Subcutaneous abdominal adipose tissue (tissue), 5 donors: ENCODE measurements around the gene ROBO2.
"Not testable (repeated sequence)": the region's sequence is repeated elsewhere in the genome, so short reads cannot be mapped to it uniquely, and the experiment has no call there.

ENCODE experiments used
- H3K27ac ChIP-seq: one replicate; pipeline ENCODE4 v1.7.0; 2013; ENCODE audit warnings: low read depth, mild to moderate bottlenecking, inconsistent platforms, low read length, moderate library complexity
- H3K27me3 ChIP-seq, 5 donors: one replicate each; pipeline ENCODE4 v1.7.0; 2013; ENCODE audit warnings: low read length in 5 of 5, inconsistent platforms in 1 of 5; ENCODE audit not compliant: control insufficient read depth in 5 of 5, insufficient read depth in 4 of 5
- H3K36me3 ChIP-seq, 5 donors: one replicate each; pipeline ENCODE4 v1.7.0; 2013; ENCODE audit warnings: low read length in 5 of 5; ENCODE audit not compliant: control insufficient read depth in 5 of 5, insufficient read depth in 5 of 5
- H3K4me1 ChIP-seq, 5 donors: one replicate each; pipeline ENCODE4 v1.7.0; 2013; ENCODE audit warnings: low read length in 5 of 5, mild to moderate bottlenecking in 3 of 5, moderate library complexity in 1 of 5; ENCODE audit not compliant: control insufficient read depth in 5 of 5, insufficient read depth in 5 of 5
- H3K4me3 ChIP-seq, 5 donors: one replicate each; pipeline ENCODE4 v1.7.0; 2013; ENCODE audit warnings: low read length in 5 of 5, low read depth in 1 of 5
- H3K9ac ChIP-seq, 5 donors: one replicate each; pipeline ENCODE4 v1.7.0; 2013; ENCODE audit warnings: low read length in 5 of 5, mild to moderate bottlenecking in 4 of 5, moderate library complexity in 3 of 5
- H3K9me3 ChIP-seq, 5 donors: one replicate each; pipeline ENCODE4 v1.7.0; 2013; ENCODE audit warnings: low read length in 5 of 5; ENCODE audit not compliant: control insufficient read depth in 5 of 5
- donor health status: healthy.
- donor health status: healthy.
- donor health status: healthy.
- donor health status: healthy.
- donor health status: healthy.

Gene ROBO2

DNA sequence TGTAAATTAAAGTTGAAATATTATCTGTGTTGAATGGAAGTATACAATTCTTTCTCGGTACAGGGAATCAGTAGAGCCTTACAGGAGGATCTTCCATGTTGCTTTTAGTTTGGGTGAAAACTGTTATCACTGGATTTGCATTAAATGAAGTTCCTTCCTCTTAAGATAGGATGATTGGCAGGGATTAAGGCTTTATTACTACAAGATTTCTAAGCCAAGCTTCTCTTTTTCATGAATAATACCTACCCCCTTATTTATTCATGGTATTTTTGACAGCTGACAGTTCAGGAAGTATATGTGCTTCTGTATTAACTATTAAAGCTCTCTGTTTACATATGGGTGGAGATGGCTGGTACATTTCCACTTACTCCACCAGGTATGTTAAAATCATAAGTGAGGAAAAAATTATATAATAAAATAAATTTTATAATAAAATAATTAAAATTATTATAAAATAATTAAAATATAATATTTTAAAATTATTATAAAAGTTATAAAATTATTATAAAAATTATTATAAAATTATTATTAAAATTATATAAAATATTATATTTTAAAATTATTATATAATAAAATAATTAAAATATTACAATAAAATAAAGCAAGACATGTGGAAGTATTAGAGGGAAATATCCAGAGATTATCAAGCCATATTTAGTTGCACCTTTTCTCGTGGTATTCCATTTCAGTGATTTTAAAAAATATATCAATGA, 332.9 kb downstream of the ROBO2 start:
- Histone ChIP-seq H3K4me3 (no peak overlapping the region), H3K4me1 (no peaks in the 10 kb centered on the region), H3K9ac (no peak overlapping the region), H3K9me3 (no peaks in the 10 kb centered on the region), H3K36me3 (no peaks in the 10 kb centered on the region), H3K27me3 (no peaks in the 10 kb centered on the region), H3K27ac (no peak overlapping the region)

DNA sequence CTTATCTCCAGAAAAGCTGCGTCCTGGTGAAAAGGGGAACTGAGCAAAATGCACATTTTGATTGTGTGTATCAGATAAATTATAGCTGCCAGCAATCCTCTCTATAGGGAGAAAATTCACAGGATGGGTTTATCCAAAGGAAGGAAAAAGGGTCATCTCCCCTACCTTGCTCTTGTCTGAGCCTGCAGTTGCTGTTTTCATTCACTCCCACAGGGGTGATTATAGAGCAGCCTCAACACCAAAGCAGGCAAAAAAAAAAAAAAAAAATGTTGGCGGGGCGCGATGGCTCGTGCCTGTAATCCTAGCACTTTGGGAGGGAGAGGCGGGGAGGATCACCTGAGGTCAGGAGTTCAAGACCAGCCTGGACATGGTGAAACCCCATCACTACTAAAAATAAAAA, 333.7 kb downstream of the ROBO2 start:
- Histone ChIP-seq H3K27ac (no peak overlapping the region), H3K9me3 (no peaks in the 10 kb centered on the region), H3K36me3 (no peaks in the 10 kb centered on the region), H3K27me3 (no peaks in the 10 kb centered on the region), H3K4me3 (no peak overlapping the region), H3K9ac (no peak overlapping the region), H3K4me1 (no peaks in the 10 kb centered on the region)

DNA sequence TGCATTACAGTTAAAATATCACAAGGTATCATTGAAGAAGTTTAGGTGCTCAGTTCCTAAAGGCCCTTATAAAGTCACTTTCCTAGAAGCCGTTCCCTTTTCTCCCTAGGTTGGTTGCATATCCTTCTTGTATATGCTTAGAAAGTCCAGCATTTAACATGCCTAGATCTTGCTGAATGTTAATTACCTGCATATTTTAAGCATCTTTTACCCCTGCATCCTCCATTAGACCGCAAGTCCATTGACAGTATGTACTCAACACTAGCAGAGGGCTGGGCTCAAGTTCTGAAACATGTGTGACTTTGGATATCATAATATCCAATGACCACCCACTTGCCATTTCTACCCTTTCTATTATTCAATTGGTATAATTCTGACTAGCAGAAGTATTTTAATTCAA, 336.6 kb downstream of the ROBO2 start:
- H3K27ac ChIP-seq: no peak overlapping the region
- H3K36me3 ChIP-seq: no peaks in the 10 kb centered on the region
- no peaks in the 10 kb centered on the region for H3K4me1 ChIP-seq
- H3K9me3 ChIP-seq: no peaks in the 10 kb centered on the region
- H3K4me3 ChIP-seq: no peak overlapping the region
- no peaks in the 10 kb centered on the region for H3K27me3 ChIP-seq
- no peak overlapping the region for H3K9ac ChIP-seq

DNA sequence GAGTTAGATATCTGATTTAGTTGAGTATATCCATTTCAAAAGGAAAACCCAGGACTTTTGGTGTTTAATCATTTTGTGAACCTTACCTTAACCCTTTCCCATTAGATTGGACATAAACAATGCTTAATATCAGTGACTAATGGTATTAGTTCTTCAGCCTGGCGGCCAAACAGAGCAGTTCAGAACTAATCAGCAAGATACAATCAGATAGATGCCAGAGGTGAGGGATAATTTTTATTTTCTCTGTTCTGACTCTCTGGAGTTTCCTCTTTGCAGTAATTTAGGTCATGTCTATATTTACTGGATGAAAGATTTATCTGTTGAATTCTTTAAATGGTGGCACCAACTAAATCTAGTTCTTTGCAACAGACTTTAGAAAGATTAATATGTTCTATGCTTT, 337.8 kb downstream of the ROBO2 start:
- Histone ChIP-seq H3K27ac (no peak overlapping the region), H3K4me1 (no peaks in the 10 kb centered on the region), H3K4me3 (no peak overlapping the region), H3K36me3 (no peaks in the 10 kb centered on the region), H3K27me3 (no peaks in the 10 kb centered on the region), H3K9me3 (no peaks in the 10 kb centered on the region), H3K9ac (no peak overlapping the region)

DNA sequence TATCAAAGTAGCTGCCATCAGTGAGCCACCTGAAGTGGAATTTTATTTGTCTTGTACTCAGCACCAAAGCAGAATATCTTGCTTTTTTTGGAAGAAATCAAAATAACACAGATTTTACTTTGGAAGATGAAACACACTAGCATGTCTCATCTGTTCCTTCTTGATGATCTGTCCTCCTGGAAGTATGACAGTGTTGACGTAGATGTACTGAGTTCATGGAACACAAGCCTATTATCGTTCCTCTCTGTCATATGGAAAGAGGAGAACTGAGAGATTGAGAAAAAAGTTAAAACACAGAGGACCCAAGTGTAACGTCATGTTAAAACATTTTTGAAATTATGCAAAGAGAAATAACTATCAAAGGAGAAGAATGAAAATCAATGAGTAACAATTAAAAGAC, 340.2 kb downstream of the ROBO2 start:
- Histone ChIP-seq H3K36me3 (no peaks in the 10 kb centered on the region), H3K9ac (no peak overlapping the region), H3K27me3 (no peaks in the 10 kb centered on the region), H3K4me3 (no peak overlapping the region), H3K27ac (no peak overlapping the region), H3K4me1 (no peaks in the 10 kb centered on the region), H3K9me3 (no peaks in the 10 kb centered on the region)

DNA sequence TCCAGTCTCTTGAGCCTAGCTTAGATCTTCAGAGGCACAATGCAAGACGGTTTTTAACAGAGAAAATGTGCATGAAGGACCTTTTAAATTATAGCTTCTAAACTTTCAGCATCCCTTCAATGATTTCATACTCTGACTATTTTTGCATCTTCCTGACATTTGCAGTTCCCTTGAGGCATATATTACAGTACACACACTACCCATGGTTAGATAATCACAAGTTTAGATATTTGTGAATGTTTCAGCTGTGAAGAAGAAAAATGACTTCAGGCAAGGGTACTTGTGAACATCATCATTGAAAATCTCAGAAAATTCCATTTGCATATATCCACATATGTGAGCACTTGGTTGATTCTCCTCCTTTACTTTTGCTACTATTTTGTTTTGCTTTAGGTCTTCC, 341.5 kb downstream of the ROBO2 start:
- Histone ChIP-seq H3K9me3 (no peaks in the 10 kb centered on the region), H3K4me1 (no peaks in the 10 kb centered on the region), H3K4me3 (no peak overlapping the region), H3K9ac (no peak overlapping the region), H3K36me3 (no peaks in the 10 kb centered on the region), H3K27me3 (no peaks in the 10 kb centered on the region), H3K27ac (no peak overlapping the region)

DNA sequence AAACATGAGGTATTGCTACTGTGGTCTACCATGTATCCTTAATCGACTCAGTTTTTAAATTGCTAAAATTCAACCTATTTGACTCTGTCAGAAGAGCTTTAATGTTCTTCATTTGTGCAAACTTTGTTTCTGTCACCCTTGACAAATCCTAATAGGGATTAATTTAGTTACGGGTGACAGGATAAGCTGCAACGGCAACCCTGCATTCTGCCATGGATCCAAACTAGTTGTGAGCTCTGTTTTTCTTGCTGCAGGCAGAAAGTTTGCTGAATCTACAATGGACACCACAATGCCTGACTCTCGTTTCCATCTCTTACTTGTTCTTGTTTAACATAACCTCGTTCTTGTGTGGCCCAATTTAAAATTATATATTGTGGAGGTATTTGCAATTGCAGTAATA, 352.3 kb downstream of the ROBO2 start:
- Histone ChIP-seq H3K27ac (no peak overlapping the region), H3K27me3 (no peaks in the 10 kb centered on the region), H3K4me1 (no peaks in the 10 kb centered on the region), H3K4me3 (no peak overlapping the region), H3K9ac (no peak overlapping the region), H3K9me3 (no peaks in the 10 kb centered on the region), H3K36me3 (no peaks in the 10 kb centered on the region)

DNA sequence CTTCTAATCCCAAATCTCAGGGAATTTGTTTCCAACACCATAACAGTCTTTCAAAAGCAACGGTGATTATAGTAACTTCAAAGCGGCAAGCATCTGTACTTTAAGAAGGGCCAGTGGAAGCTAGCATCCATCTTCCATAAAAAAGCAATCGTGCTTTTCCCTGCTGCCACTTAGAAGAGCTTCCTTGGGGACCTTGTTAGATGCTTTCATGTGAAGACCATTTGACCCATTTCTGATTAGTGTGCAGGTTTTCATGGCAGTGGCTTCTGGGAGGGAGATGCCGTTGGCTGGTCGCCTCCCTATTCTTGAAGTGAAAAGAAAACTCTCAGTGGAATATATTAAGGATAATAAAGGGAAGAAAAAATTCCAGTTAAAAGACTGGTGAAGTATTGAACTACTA, 354.1 kb downstream of the ROBO2 start:
- no peaks in the 10 kb centered on the region for H3K36me3 ChIP-seq
- no peaks in the 10 kb centered on the region for H3K9me3 ChIP-seq
- no peak overlapping the region for H3K4me3 ChIP-seq
- no peaks in the 10 kb centered on the region for H3K27me3 ChIP-seq
- H3K9ac ChIP-seq: no peak overlapping the region
- H3K27ac ChIP-seq: no peak overlapping the region
- H3K4me1 ChIP-seq: no peaks in the 10 kb centered on the region

DNA sequence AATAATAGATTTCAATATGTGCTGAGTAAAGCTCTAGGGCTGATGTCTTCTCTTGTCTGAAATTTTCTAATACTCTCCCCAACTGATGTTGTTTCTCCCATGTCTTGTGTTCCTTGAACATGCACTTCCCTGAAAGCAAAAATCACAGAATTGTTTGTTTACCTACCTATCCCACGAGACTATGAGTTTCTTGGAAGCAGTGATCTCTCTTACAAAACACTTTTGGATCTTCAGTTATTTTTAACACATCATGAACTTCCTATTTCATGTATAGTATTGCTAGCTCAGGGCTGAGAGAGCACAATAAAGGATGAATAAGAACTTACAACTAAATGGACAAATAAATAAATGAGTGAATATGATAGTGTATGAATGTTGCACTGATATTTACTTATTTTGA, 365.0 kb downstream of the ROBO2 start:
- Histone ChIP-seq H3K27me3 (no peaks in the 10 kb centered on the region), H3K27ac (no peak overlapping the region), H3K9me3 (peaks cover 0 to 7% (median 0%) of the 10 kb centered on the region in 5 donors), H3K4me1 (no peaks in the 10 kb centered on the region), H3K36me3 (no peaks in the 10 kb centered on the region), H3K4me3 (no peak overlapping the region), H3K9ac (no peak overlapping the region)

DNA sequence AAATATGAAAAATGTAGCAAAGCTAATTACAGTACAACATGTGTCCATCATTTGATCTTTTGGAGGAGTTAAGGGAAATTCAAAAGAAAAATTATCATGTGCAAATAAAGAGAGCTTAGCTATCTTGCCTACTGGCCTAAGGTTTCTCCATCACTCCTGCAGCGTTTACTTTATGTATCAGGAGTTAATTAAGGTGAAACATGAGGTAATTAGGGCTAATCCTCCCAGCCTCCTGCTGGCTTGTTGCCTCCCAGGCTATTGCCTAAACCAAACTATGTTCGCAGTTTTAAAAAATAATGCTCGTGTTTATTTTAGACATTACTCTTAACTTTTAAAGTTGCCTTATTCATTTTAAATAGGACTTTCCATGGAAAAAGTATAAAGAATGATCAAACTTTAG, 367.5 kb downstream of the ROBO2 start:
- Histone ChIP-seq H3K9ac (no peak overlapping the region), H3K9me3 (peaks cover 0 to 3% (median 0%) of the 10 kb centered on the region in 5 donors), H3K27me3 (no peaks in the 10 kb centered on the region), H3K36me3 (no peaks in the 10 kb centered on the region), H3K4me3 (no peak overlapping the region), H3K4me1 (no peaks in the 10 kb centered on the region), H3K27ac (no peak overlapping the region)

DNA sequence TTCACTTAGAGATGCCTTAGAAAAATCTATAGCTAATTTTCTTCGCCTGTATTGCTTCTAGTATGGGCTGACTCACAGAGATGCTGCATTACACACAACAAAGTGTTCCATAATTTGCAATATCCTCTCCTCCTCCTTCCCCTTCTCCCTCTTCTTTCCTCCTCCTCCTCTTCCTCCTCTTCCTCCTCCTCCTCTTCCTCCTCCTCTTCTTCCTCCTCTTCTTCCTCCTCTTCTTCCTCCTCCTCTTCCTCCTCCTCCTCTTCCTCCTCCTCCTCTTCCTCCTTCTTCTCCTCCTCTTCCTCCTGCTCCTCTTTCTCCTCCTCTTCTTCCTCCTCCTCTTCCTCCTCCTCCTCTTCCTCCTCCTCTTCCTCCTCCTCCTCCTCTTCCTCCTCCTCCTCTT, 370.4 kb downstream of the ROBO2 start:
- H3K36me3 ChIP-seq, H3K27ac ChIP-seq, H3K4me3 ChIP-seq, H3K4me1 ChIP-seq, H3K9ac ChIP-seq, H3K27me3 ChIP-seq, H3K9me3 ChIP-seq: not testable (repeated sequence)
